Measurements from ENCODE around the gene NHSL2.
"Not testable (repeated sequence)": the region's sequence is repeated elsewhere in the genome, so short reads cannot be mapped to it uniquely, and the experiment has no call there.

The NHSL2 gene

DNA sequence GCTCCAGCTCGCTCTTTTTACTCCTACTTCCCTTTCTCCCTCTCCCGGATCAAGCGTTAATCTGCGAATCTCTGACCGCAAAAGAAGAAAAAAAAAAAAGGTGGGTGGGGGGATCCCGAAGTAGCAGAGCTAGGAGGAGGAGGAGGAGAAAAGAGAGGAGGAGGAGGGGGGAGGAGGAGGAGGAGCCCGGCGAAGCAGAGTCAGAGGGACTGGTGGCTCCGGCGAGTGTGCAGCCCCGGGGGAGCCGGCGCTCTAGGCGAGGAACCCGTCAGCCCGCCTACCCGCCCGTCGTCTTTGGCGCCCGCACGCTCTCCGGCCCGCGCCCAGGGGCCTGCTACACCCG is at the start of gene NHSL2:
TSS of gene NHSL2 (plus strand) at position 203 of the 343 bp plus-strand sequence.
- no peak within 1 kb of the TSS for H3K4me3 ChIP-seq (ENCODE audit: low read length)
- no peak for TF ChIP-seq ZNF274 (IDR thresholded peaks at IDR 0.05; ENCODE audit: low read depth, low read length)

DNA sequence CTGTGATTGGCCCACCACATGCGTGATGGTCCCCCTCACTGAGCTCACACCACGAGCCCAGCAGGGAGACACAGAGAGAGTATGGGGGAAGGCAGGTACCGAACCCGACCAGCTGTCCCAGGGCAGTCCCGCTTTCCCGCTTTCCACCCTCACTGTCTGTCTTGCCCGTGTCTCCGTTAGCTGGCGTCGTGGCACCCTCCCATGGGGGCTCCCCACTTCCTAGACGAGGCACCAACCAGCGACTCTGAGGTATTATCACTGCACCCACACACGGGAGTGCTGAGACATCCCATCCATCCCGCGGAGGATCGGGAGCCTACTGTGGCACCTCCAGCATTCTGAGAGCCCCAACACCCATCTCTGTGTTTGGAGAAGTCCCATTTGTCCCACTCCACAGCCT is 43.0 kb upstream of the NHSL2 start:
- no peak overlapping the region for H3K4me3 ChIP-seq (ENCODE audit: low read length)
- no peak for TF ChIP-seq ZNF274 (IDR thresholded peaks at IDR 0.05; ENCODE audit: low read depth, low read length)

DNA sequence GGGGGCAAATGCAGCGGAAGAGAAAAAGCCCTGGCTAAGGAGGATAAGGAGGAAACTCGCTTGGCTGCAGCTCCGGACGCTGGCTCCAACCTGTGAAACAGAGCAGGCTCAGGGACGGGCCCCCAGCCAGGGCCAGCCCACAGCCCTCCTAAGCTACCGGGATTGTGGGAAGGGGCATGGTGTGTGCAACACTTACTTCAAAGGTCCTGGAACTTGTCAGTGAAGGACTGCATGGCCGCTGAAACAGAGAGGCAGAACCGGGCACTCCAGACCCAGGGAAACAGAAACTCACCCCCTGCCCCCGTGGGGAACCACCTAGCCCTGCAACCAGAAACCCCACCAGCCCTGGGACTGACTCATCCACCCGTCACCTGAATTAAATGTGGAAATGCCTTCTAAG is 41.1 kb upstream of the NHSL2 start:
- not testable (repeated sequence) for H3K4me3 ChIP-seq (ENCODE audit: low read length)

DNA sequence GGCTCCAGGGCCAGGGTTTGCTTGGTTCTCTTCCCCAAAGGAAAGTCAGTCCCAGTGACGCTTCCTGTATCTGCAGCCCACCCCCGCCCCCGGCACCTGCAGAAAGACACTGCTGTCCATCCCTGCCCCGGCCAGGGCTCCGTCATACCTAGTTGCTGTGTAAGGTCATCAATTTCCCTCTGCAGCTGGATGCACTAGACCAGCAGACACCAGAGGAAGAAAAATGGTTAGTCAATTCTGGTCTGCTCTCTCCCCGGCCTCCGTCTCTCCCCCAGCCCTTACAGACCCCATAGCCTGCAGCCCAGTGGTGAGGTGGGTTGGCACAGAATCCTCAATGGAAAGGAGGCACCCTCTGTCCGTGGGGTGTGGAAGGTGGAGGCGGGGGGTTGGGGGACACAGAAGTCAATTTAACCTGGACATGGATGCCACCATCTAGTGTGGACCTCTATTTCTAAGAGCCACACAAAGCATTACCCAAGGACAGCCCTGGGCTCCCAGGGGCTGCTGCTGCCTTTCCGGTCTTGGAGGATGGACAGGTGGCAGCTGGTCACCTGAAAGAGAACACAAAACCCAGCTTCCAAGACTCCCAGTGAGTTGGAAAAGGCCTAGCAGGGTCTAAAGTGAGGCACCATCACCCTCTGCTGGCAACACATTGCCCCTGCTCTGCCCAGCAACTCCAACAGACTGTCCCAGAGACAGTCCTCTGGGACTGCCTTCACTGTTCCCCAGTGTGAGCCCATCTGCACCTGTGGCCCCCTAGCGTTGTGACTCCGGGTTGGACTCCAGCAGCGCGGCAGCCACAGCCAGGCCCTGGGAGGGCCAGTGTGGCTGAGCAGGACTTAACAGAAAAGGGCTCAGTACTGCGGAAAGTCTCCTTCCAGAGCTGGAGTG is 40.2 kb upstream of the NHSL2 start:
- no peak for TF ChIP-seq ZNF274 (IDR thresholded peaks at IDR 0.05; ENCODE audit: low read depth, low read length)
- no peak overlapping the region for H3K4me3 ChIP-seq (ENCODE audit: low read length)

DNA sequence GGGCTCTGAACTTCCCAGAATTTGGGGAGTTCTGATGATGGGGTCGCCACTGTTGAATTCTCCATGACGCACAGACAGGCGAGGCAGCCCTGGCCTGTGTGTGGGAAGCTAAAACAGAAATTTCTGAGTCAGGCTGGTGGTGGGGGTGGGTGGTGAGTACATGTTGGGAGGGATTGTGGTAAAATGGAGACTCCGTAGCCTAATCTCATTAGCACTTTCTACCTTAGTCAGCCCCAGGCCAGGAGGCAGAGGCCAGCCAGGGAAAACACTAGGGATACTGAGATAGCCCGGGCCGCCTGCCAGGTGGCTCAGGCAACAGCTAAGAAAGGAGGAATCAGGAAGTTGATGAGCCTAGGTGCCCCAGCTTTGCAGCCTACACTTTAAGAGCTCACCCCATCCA is 39.3 kb upstream of the NHSL2 start:
- TF ChIP-seq ZNF274 (IDR thresholded peaks at IDR 0.05; ENCODE audit: low read depth, low read length) = no peak
- no peak overlapping the region for H3K4me3 ChIP-seq (ENCODE audit: low read length)

DNA sequence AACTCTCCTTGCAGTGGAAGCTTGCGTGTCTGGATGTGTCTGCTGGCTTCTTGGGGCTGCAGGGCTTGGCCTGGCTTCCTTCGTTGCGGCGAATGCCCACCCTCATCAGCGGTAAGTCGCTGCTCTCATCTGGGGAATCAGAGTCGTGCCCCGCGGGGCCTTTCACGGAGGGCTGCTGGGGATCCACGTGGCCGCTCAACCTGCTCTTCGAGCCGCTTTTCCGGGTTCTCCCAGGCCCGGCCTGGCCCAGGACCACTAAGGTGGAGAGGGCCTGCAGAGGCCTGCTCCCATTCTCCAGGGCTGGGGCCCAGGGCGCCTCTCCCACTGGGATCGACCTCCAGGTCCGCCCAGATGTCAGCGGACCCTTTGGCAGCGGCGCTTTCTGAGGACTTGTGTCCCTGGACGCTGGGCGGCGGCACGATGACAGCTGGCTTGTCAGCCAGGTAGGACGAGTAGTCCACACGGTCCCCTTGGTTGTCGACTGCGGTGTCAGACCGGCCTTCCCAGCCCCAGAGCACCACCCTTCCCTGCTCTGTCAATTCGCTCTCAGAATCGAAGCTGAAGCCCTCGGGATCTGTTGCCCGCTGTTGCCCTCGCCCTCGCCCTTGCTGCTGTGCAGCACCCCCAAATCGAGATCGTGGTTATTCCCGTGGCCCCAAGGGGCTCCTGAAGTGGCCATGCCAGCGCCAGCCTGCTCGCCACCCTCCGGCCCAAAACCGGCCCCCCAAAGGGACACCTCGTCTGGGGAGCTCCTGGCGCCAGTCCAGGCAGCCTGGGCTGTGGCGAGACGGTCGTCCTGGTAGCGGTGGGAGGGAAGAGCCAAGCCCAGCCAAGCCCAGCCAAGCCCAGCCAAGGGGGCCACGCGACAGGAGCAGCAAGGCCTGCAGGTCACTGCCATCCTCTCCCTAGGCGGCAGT is 37.8 kb upstream of the NHSL2 start:
- TF ChIP-seq ZNF274 (IDR thresholded peaks at IDR 0.05; ENCODE audit: low read depth, low read length) = no peak
- H3K4me3 ChIP-seq (ENCODE audit: low read length) = no peak overlapping the region

DNA sequence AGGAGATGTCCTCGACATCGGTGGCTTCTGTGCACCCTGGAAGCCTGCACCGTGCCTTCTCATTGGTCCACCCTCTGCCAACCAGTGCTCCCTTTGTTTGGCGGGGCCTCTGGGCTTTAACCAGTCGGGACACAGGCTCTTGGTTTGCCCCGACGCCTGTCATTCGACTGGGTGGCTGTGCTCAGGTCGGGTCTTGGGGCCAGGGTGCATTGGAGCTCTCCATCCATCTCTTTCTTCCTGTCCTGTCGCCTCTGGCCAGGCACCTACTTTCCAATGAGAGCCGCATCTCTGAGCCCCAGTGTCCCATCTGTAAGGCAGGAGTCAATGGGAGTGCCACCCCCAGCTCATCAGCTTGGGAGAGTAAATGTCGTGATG is 37.2 kb upstream of the NHSL2 start:
- H3K4me3 ChIP-seq (ENCODE audit: low read length) = no peak overlapping the region
- no peak for TF ChIP-seq ZNF274 (IDR thresholded peaks at IDR 0.05; ENCODE audit: low read depth, low read length)

DNA sequence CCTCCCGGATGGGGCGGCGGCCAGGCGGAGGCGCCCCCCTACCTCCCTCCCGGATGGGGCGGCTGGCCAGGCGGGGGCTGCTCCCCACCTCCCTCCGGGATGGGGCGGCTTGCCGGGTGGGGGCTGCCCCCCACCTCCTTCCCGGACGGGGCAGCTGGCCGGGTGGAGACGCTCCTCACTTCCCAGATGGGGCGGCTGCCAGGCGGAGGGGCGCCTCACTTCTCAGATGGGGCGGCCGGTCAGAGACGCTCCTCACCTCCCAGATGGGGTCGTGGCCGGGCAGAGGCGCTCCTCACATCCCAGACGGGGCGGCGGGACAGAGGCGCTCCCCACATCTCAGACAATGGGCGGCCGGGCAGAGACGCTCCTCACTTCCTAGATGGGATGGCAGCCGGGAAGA is 33.8 kb upstream of the NHSL2 start:
- not testable (repeated sequence) for H3K4me3 ChIP-seq (ENCODE audit: low read length)

DNA sequence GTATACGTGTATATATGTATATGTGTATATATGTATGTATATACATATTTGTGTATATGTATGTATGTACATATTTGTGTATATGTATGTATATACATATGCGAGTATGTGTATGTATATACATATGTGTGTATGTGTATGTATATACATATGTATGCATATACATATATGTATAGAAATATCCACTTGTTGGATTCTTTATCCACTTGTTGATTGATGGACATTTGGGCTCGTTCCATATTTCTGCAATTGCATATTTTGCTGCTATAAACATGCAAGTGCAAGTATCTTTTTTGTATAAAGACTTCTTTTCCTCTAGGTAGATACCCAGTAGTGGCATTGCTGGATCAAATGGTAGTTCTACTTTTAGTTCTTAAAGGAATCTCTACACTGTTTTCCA is 25.5 kb upstream of the NHSL2 start:
- no peak overlapping the region for H3K4me3 ChIP-seq (ENCODE audit: low read length)
- no peak for TF ChIP-seq ZNF274 (IDR thresholded peaks at IDR 0.05; ENCODE audit: low read depth, low read length)

DNA sequence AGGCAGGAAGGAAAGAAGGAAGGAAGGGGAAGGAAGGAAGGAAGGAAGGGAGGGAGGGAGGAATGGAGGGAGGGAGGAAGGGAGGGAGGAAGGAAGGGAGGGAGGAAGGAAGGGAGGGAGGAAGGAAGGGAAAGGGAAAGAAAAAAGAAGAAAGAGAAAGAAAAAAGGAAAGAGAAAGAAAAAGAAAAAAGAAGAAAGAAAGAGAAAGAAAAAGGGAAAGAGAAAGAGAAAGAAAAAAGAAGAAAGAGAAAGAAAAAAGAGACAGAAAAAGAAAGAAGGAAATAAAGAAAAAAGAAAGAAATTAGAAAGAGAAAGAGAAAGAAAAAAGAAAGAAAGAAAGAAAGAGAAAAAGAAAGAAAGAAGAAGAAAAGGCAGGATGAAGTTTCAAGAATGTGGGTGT is 15.0 kb upstream of the NHSL2 start:
- no peak for TF ChIP-seq ZNF274 (IDR thresholded peaks at IDR 0.05; ENCODE audit: low read depth, low read length)

DNA sequence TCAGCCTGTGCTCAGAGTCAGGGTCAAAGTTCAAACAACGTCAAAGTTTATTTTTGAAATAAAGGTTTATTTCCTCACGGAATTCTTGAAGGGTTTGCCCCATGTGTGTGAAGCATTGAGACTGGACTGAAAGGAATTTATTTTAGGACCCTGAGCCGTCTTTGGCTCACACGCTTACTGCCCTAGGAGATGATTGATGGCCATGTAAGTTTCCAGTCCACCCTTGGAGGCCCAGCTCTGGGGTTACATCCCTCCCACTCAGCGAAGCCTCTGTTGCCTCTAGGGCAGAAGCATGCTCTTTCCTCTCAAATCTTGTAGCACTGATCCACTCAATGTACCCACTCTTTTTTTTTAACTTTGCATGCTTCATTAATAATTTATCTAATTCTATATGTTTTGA is 4.5 kb upstream of the NHSL2 start:
- TF ChIP-seq ZNF274 (IDR thresholded peaks at IDR 0.05; ENCODE audit: low read depth, low read length) = no peak
- no peak overlapping the region for H3K4me3 ChIP-seq (ENCODE audit: low read length)

More for the DNA sequence above, 15.0 kb upstream of the NHSL2 start:
- H3K4me3 ChIP-seq (ENCODE audit: low read length) = no peak overlapping the region

DNA sequence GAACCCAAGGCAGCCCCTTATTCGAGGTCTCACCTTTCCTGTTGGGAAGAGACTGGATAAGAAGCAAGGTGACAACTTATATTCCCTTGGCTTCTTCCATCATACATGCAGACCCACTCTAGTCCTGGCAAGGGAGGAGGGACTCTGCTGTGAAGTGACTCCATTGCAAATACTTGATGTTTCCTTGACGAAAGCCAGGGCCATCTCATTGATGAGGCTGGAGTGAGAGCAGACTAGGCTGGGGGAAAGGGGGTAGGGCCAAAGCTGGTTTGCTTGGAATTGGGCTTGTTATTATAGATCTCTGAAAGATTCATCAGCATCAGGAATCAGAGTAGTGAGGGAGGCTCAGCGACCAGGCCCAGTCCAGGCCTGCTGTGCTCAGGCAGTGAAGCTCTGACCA is 2.3 kb upstream of the NHSL2 start:
- TF ChIP-seq ZNF274 (IDR thresholded peaks at IDR 0.05; ENCODE audit: low read depth, low read length) = no peak
- no peak overlapping the region for H3K4me3 ChIP-seq (ENCODE audit: low read length)

DNA sequence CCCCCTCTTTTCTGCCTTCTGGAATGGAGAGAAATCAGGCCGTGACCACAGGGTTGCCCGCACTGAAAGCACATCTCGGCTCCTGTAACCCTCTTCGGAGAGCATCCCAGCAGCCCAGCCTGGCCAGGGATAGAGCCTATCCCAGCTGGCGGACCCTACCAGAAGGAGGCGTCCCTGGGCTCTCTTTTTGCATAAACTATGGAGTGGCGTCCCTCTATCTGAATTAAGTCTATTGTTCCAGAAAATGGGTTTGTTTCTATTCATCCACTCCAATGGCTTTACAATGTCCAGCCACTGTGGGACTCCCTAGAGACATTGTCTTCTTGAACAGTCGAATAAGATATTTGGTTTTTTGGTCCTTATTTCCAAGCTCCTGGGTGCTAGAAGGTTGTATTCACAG is 689 bp upstream of the NHSL2 start:
- H3K4me3 ChIP-seq (ENCODE audit: low read length) = no peak overlapping the region
- TF ChIP-seq ZNF274 (IDR thresholded peaks at IDR 0.05; ENCODE audit: low read depth, low read length) = no peak

DNA sequence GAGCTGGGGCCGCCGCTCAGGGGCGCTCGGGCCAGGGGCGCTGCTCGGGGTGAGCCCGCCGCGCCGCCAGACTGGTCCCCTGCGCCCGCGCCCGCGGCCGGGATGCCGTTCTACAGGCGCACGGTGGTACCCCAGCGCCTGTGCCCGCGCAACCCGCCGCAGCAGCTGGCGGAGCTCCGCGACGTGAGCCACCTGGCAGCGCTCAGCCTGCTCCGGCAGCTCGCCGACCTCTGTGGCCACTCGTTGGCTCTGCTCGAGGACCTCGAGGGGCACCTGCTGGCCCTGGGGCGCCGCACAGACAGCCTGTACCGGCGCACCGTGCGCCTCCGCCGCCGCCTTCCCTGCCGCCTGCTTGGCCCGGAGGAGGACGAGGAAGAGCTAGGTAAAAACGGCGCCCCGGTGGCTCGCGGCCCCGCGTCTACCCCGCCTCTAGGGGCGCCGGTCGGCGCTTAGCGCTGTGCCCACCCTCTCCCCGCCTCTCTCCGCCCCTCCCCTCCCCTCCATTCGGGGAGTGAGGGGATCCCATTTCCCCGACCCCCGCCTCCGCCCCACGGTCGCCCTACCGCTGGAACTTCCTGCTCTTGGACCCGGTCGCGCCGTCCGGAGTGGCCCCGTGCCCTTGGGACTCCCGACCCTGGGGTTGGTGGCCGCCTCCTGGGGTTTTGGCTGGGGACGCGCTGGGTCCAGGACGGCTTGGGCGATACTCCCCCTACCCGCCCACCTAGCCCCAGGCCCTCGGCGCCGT is 513 bp downstream of the NHSL2 start:
- no peak for TF ChIP-seq ZNF274 (IDR thresholded peaks at IDR 0.05; ENCODE audit: low read depth, low read length)
- no peak overlapping the region for H3K4me3 ChIP-seq (ENCODE audit: low read length)

DNA sequence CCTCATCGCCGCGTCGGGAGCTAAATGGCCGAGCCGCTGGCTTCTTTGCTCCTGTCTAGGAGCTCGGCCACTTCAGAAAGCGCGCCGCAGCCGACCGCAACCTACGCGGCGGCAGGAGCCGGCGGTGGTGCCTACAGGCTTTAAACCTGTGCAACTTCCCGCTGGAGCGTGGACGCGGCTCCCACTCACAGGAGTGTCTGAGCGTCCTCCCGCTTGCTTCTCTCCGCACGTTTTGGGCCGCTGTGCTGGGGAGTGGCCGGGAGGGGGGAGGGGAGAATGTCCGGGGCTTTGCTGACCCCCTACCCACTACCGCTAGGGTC is 1.0 kb downstream of the NHSL2 start:
- TF ChIP-seq ZNF274 (IDR thresholded peaks at IDR 0.05; ENCODE audit: low read depth, low read length) = no peak
- no peak overlapping the region for H3K4me3 ChIP-seq (ENCODE audit: low read length)

Data from GM08714 (cell line).